ENCODE results near the gene ZNF629.

ZNF629 gene

DNA sequence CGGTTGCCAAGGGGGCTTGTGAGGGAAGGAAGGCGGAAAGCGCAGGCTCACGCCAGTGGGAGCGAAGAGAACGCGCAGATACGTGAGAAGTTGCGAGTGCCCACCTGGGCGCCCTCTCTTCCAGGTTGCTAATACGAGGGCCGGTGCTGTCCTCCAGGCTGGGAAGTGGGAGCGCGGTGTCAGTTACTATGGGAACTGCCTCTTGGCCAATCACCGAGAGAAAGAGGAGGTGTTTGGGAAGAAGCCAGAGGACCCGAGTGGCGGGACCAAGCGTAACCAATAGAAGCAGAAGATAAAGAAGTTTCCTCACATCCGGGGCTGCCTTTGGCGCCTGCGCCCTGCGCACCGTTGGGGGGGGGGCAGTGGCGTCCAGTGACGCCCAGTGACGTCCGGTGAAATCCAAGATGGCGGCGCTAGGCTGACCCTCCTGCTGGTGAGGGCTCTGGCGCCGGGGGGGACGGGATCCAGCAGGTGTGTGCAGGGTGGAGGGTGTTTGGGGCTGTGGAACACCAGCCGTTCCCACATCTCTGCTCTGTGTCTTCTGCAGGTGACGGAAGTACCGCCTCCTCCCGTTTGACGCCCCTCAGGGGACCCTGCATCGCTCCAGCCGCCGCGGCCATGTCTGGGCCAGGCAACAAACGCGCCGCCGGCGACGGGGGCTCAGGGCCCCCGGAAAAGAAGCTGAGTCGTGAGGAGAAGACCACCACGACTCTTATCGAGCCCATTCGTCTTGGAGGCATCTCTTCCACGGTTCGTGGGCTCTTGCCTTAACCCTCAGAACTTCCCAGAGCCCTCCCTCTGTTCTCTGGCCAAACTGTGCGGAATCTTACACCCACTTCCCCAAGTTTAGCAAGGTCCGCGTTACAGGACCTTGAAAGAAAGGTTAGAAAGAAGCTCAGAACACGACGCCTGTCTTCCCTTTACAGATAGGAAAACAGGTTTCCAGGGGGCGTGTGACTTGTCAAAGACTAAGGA is 24.8 kb downstream of the ZNF629 start, which contains the start of the genes CFAP119 and RNF40:
Gene CFAP119 (minus strand): TSS at position 135 of the 975 bp plus-strand sequence. CDS start 314 bp downstream, outside the sequence.
Gene RNF40 (plus strand): TSS at position 395 of the 975 bp plus-strand sequence. CDS start 224 bp downstream, at position 619.
- peak within 1 kb of the TSS; percentile 74 for H3K4me3 ChIP-seq (ENCODE audit: low read depth, low read length)
- in situ Hi-C loops (cut with HindIII; ENCODE audit: low sequenced_read_pairs): no loop called here
- peak; percentile 97 for DNase-seq (ENCODE audit: low read depth)
- no peak for TF ChIP-seq CTCF (IDR thresholded peaks at IDR 0.05; ENCODE audit: low read depth, low read length, missing control alignments)

GRCh38 chr16:30761427-30761927 is 25.5 kb downstream of the ZNF629 start:
- DNase-seq (ENCODE audit: low read depth): no peak

GRCh38 chr16:30760577-30761426 is 26.2 kb downstream of the ZNF629 start:
- in situ Hi-C loops (cut with HindIII; ENCODE audit: low sequenced_read_pairs): no loop called here
- no peak for TF ChIP-seq CTCF (IDR thresholded peaks at IDR 0.05; ENCODE audit: low read depth, low read length, missing control alignments)
- no peak for DNase-seq (ENCODE audit: low read depth)
- H3K4me3 ChIP-seq (ENCODE audit: low read depth, low read length): peak overlapping the region; percentile 74

More at GRCh38 chr16:30761427-30761927, 25.5 kb downstream of the ZNF629 start:
- H3K4me3 ChIP-seq (ENCODE audit: low read depth, low read length): peak overlapping the region; percentile 74
- in situ Hi-C loops (cut with HindIII; ENCODE audit: low sequenced_read_pairs): no loop called here
- no peak for TF ChIP-seq CTCF (IDR thresholded peaks at IDR 0.05; ENCODE audit: low read depth, low read length, missing control alignments)

- in situ Hi-C loops (cut with HindIII; ENCODE audit: low sequenced_read_pairs): no loop called here
- H3K4me3 ChIP-seq (ENCODE audit: low read depth, low read length): no peak overlapping the region
- TF ChIP-seq CTCF (IDR thresholded peaks at IDR 0.05; ENCODE audit: low read depth, low read length, missing control alignments): no peak
- DNase-seq (ENCODE audit: low read depth): no peak
Measured at GRCh38 chr16:30760001-30760559, 26.9 kb downstream of the ZNF629 start.

DNA sequence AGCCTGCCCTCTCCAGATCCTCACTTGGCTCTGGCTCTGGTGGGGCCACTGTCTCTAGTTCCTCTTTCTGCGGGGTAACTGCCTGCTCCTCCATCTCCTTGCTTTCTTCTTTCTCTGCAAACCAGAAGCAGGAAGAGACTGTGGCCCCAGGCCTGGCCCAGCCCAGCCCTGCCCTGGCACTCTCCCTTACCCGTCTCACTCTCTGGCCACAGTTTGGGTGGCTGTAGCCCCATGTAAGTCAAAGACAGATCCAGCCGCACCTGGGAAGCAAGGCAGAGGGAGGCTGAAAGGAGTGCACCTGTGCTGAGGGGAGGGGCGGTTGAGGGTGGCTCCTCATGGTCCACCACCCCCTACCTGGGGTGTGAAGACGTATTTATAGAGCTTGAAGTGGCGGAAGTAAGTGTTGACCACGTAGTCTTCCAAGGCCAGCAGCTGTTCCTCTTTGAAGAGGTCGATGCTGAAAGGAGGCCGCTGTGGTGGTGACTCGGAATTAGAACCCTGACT is 28.0 kb downstream of the ZNF629 start:
- no peak for DNase-seq (ENCODE audit: low read depth)
- no peak overlapping the region for H3K4me3 ChIP-seq (ENCODE audit: low read depth, low read length)
- in situ Hi-C loops (cut with HindIII; ENCODE audit: low sequenced_read_pairs): no loop called here
- TF ChIP-seq CTCF (IDR thresholded peaks at IDR 0.05; ENCODE audit: low read depth, low read length, missing control alignments): no peak
